ENCODE measurements around the gene EPS8L3.

GRCh38 chr1:109800291-109800690, 36.6 kb upstream of the EPS8L3 start:
- no peak for TF ChIP-seq REST (IDR thresholded peaks at IDR 0.05; ENCODE audit: insufficient read depth in 1 of 2, low read depth in 2 of 2, low read length in 2 of 2)
- TF ChIP-seq TAF1 (IDR thresholded peaks at IDR 0.05; ENCODE audit: borderline replicate concordance, insufficient read depth, low read length) = no peak

All from PFSK-1 (cell line).